Activated naive CD4-positive, alpha-beta T cell treated with anti-CD3 and anti-CD28 coated beads, Interleukin-2, amount 50 U/mL, for 16 hours (primary cell): ENCODE data around the gene TP53TG5.

Experiments used
- DNase-seq: peaks from one replicate; pipeline ENCODE4 v3.0.0-alpha.2; 2020

Gene TP53TG5

DNA sequence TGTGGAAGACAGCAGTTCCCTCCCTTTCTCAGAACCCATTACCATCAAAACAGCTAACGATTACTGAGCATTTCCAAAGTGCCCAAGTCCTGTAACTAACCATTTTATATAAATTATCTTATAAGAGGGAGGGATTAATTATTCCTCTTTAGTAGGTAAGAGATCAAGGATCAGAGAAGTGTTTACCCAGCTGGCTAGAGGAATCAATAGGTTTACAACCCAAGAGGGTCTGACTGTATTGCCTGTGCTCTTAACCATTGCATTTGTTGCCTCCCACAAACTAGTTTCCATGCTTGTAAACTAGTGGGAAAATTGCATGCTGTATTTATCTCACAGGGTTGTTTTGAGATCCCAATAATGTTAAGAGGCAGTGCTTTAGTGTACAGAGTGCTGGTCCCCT lies 26.3 kb upstream of the TP53TG5 start:
- no peak for DNase-seq

DNA sequence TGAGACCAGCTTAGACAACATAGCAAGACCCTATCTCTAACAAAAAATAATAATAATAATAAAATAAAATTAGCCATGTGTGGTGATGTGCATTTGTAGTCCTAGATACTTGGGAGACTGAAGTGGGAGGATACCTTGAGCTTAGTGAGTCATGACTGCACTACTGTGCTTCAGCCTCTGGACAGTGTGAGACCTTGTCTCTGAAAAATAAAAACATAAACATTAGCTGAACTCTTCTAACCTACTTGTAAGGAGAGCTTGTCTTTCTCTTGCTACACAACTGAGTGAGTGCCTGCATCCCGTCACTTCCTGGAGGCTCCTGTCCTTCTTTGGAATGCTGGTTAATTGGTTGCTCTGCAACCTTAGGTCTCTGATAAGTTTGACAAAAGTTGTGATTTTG lies 24.8 kb upstream of the TP53TG5 start:
- DNase-seq: no peak

- no peak for DNase-seq
Measured at GRCh38 chr20:45400346-45401031, 22.4 kb upstream of the TP53TG5 start.

DNA sequence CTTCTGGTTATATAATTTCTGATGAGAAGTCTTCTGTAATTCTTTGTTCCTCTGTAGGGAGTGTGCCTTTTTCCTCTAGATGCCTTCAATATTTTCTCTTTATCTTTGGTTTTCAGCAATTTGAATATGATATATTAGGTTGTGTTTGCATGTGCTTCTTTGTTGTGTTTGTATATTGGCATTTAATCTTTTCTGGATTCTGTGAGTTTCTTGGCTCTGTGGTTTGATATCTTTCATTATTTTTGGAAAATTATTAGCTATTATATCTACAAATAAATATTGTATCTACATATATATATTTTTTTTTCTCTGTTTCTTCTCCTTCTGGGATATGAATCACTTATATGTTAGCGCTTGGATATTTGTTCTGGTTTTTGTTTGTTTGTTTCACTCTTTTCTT lies 20.9 kb upstream of the TP53TG5 start:
- DNase-seq: no peak

DNA sequence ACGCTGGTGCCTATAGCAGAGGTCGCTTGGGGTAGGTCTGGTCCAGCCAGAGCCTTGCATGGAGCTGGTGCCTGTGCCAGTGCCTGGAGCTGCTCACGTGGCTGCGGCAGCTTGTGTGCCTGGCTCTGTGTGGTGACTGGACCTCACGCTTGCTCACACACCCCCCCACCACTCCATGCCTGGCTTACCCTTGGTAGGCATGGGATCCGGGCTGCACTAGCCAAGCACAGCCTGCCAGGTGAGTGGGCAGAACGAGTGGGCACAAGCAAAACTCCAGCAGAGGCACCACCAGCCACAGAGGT lies 16.9 kb upstream of the TP53TG5 start:
- no peak for DNase-seq

DNA sequence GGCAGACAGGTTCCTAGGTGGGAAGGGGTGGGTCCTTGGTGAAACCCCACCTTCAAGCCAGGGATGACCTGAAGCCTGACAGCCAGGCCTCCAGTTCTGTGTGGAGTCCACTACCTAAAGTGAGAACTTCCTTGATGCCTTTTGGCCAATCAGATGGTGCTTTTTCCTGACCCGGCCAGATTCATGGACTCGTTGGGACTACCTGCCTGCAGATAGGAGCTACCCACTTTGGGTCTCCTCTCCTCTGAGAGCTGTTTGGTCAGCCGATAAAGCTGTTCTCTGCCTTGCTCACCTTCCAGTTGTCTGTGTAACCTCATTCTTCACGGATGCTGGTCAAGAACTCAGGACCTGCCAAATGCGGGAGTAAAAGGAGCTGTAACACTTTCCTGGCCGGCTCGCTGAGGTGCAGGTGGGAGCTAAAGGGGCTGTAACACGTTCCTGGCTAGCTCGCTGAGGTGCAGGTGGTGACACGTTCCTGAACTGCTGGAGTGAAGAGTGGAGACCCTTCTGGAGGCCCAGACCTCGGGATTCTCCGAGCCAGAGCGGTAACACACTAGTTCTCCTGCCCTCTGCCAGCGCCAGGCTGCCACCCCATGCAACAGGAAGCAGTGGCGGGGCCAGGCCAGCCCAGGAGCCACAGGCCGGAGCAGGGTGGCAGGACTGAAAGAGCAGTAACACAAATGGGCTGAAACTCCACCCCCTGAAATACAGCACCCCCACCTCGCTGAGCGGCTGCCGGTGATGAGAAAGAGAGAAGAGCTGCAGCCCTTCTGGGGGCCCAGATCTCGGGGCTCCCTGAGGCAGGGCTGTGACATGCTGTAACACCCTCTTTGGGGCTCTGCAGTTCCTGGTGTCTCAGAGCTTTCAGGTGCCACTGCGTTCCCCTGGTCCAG lies 16.3 kb upstream of the TP53TG5 start:
- DNase-seq: no peak

GRCh38 chr20:45392733-45393132 lies 14.6 kb upstream of the TP53TG5 start:
- no peak for DNase-seq

DNA sequence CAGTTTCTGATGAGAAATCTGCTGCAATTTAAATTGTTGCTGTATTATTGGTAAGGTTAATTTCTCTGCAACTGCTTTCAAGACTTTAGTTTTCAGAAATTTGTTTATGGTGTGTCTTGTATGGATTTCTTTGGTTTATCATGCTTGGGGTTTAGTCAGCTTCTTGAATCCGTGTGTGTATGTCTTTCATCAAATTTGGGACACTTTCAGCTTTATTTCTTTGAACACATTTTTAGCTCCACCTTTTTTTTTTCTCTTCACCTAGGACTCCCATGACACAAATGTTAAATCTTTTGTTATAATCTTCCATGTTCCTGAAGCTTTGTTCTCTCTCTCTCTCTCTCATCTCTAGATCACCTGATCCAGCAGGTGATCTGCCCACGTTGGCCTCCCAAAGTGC lies 13.4 kb upstream of the TP53TG5 start:
- no peak for DNase-seq

DNA sequence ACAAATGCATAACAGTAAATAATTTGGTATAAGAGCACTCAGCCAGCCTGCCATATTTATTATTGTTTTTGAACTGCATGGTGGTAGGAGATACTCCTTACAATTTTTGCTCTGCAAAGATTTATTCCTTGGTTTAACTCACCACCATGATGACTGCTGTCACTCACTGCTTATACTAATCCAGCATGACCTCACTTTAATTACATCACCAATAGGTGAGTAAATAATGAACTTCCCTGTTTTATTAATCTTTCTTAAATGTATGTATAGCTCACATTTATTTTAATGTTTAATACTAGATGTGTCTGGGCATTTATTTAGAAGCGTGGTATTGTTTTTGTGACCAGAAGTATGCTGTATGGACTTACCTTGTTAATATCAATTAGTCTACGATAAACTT lies 12.8 kb upstream of the TP53TG5 start:
- DNase-seq: no peak

DNA sequence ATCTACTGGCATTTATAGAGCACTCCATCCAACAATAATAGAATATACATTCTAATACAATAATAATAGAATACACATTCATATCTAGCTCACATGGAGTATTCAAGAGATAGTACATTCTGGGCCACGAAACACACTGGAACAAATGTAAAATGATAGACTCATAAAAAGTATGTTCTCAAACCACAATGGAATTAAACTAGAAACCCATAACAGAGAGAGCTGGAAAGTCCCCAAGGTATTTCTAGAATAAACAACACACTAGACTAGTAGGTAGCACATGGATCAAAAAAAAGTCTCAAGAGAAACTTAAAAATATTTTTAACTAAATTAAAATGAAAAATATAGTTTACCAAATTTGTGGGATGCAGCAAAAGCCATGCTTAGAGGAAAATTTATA lies 9.1 kb upstream of the TP53TG5 start:
- DNase-seq: no peak

- DNase-seq: no peak
Measured at GRCh38 chr20:45377269-45377668, 856 bp downstream of the TP53TG5 start.

DNA sequence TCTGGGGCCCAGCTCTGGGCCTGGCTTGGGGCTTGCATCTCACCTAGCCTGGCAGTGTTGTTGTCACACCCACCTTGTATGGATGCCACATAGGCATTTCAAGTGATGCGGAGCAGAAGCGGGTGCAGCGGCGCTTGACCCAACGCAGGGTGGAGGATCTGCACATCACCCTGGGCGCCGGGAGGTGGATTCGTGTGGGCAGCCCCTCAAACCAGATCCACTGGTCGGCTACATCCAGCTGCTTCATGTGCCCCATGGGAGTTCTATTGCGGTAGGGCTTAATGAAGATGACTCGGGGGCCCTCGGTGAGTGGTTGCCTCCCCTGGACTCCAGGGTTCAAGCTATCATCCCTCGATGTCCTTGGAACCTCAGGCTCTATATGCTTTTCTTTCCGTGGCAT lies 3.2 kb downstream of the TP53TG5 start:
- no peak for DNase-seq

GRCh38 chr20:45374101-45374467 lies 4.0 kb downstream of the TP53TG5 start:
- no peak for DNase-seq

DNA sequence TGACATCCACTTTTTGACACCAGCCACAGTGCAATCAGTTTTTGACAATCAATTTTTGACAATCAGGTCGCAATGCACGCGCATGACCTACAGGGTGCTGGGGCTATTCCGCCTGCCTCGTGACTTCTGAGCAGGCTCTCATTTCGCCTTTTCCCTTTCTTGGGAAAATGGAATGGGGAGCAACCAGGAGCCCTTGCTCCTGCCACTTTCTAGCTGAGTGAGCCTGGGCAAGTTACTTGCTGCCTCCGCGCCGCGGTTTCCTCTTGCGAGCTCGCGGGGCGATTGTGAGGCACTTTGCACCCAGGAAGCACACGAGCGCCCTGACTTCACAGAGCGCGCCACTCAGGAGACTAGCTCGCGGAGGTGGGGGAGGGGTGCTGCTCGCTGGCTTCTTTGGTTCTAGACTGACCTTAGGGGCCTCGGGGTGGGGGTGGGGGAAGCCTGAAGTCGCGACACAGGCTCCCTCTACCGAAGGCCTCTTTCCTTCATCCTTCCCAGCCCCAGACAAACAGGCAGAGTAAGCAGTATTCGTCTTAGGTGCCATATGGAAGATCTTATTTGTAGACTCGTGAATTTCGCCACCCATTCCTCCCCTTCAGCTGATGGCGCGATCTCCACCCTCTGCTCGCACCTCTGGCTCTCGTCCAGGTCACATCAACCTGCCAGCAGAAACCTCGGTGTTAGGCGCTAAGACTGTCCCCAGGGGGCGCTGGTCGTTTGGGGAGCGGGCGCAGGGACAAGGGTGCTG lies 4.6 kb downstream of the TP53TG5 start:
- DNase-seq: peak; percentile 91

GRCh38 chr20:45372646-45373352 lies 5.3 kb downstream of the TP53TG5 start:
- no peak for DNase-seq

- DNase-seq: no peak
Measured at GRCh38 chr20:45372241-45372640, 5.9 kb downstream of the TP53TG5 start.

DNA sequence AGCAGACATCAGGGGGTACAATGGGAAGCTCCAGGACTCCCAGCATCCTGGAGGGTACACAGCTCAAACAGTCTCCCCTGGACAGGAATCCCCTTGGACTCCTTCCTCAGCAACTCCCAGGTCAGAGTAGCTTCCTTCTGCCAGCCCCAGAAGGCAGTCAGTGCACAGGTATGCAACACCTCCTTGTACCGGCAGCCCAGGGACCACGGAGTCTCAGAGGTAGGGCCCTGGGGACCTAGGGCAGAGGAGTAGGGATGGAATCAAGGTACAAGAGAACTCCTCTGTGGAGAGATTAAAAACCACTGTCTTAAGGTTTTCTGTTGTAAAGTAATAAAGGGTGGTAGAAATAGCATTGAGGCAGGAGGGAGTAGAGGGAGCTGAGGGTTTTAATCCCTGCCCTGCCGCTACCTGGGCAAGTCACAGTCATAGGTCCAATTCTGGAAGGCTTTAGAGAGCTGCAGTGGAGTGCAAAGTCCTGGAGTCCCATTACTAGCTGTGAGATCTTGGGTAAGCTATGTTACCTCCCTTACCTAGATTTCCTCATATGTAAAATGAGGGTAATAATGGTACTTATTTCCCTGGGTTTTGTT lies 7.5 kb downstream of the TP53TG5 start:
- no peak for DNase-seq

GRCh38 chr20:45368221-45368980 lies 9.7 kb downstream of the TP53TG5 start:
- no peak for DNase-seq

DNA sequence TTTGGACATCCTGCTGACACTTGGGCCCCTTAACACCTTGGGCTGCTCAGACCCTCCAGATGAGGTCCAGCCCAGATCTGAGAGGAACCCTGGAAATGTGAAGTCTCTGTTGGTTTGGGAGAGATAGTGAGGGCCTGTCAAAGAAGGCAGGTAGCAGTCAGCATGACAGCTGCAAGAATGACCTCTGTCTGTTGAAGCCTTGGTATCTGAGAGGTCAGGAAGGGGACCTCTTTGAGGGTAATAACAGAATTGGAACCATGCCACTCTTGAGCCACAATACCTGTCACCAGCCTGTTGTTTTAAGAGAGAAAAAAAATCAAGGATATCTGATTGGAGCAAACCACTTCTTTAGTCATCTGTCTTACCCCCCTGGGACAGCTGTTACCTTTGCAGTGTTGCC lies 11.0 kb downstream of the TP53TG5 start:
- no peak for DNase-seq

DNA sequence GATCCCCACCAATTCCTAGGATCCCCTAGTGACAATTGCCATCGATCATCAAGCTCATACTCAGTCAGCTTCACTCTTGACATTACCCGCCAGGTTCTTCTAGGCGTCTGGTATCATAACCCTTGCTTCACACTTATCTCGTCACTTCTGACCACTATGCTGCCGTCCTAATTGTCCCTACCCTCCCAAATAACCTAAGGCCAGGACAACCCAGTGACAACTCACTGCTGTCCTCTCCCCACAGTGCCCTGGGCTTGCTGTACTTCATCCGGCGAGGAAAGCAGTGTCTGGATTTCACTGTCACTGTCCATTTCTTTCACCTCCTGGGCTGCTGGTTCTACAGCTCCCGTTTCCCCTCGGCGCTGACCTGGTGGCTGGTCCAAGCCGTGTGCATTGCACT lies 11.5 kb downstream of the TP53TG5 start:
- no peak for DNase-seq

- no peak for DNase-seq
Measured at GRCh38 chr20:45366192-45366591, 11.9 kb downstream of the TP53TG5 start.

DNA sequence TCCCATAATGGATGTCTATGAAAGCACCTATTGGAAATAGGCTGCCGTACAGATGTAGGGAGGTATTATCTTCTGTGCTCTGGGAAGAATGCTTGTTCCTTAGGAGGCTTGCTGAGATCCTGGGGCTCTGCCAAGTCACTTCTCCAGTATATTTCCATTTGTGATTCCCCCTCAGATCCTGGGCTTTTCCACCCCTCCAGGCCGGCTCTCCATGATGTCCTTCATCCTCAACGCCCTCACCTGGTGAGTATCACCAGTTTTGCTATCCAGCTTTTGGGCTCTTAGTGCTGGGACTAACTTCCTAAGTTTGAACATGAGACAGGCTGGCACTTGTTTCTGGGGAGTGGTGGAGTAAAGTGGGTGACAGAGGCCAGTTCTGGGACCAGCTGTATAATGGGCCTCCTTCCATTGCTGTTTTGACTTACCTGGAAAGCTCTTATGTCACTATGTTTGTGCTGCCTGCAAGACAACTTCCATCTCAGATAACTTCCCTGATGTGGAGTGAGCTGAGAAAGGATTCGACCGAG lies 12.6 kb downstream of the TP53TG5 start:
- no peak for DNase-seq
